ENCODE data around the gene GPX6.
"Not testable (repeated sequence)": the region's sequence is repeated elsewhere in the genome, so short reads cannot be mapped to it uniquely, and the experiment has no call there.

GPX6 gene

GRCh38 chr6:28517964-28518363 is 2.4 kb upstream of the GPX6 start:
- H3K36me3 ChIP-seq (ENCODE audit: control insufficient read depth, low read depth, low read length): no peaks in the 10 kb centered on the region
- no peak overlapping the region for H3K4me3 ChIP-seq (ENCODE audit: low read length)
- H3K9ac ChIP-seq (ENCODE audit: low read length): no peak overlapping the region
- no peaks in the 10 kb centered on the region for H3K4me1 ChIP-seq (ENCODE audit: control insufficient read depth, low read depth, low read length)
- no peaks in the 10 kb centered on the region for H3K9me3 ChIP-seq (ENCODE audit: control insufficient read depth, low read depth, low read length)
- no peaks in the 10 kb centered on the region for H3K27me3 ChIP-seq (ENCODE audit: control insufficient read depth, insufficient read depth, low read length)
- no peak overlapping the region for H3K27ac ChIP-seq (ENCODE audit: low read length)

- not testable (repeated sequence) for H3K9me3 ChIP-seq (ENCODE audit: control insufficient read depth, low read depth, low read length); H3K27ac ChIP-seq (ENCODE audit: low read length); H3K9ac ChIP-seq (ENCODE audit: low read length); H3K4me1 ChIP-seq (ENCODE audit: control insufficient read depth, low read depth, low read length); H3K4me3 ChIP-seq (ENCODE audit: low read length); H3K36me3 ChIP-seq (ENCODE audit: control insufficient read depth, low read depth, low read length); H3K27me3 ChIP-seq (ENCODE audit: control insufficient read depth, insufficient read depth, low read length)
Measured at GRCh38 chr6:28512387-28512786, 3.2 kb downstream of the GPX6 start.

GRCh38 chr6:28511628-28512300 is 3.8 kb downstream of the GPX6 start:
- Histone ChIP-seq H3K27ac (ENCODE audit: low read length) (no peak overlapping the region), H3K27me3 (ENCODE audit: control insufficient read depth, insufficient read depth, low read length) (no peaks in the 10 kb centered on the region), H3K4me1 (ENCODE audit: control insufficient read depth, low read depth, low read length) (peaks cover 6% of the 10 kb centered on the region), H3K9me3 (ENCODE audit: control insufficient read depth, low read depth, low read length) (no peaks in the 10 kb centered on the region), H3K4me3 (ENCODE audit: low read length) (no peak overlapping the region), H3K36me3 (ENCODE audit: control insufficient read depth, low read depth, low read length) (no peaks in the 10 kb centered on the region), H3K9ac (ENCODE audit: low read length) (no peak overlapping the region)

- H3K9me3 ChIP-seq (ENCODE audit: control insufficient read depth, low read depth, low read length): no peaks in the 10 kb centered on the region
- no peaks in the 10 kb centered on the region for H3K36me3 ChIP-seq (ENCODE audit: control insufficient read depth, low read depth, low read length)
- H3K27me3 ChIP-seq (ENCODE audit: control insufficient read depth, insufficient read depth, low read length): no peaks in the 10 kb centered on the region
- H3K27ac ChIP-seq (ENCODE audit: low read length): no peak overlapping the region
- H3K4me1 ChIP-seq (ENCODE audit: control insufficient read depth, low read depth, low read length): peaks cover 15% of the 10 kb centered on the region
- peak overlapping the region; percentile 17 for H3K4me3 ChIP-seq (ENCODE audit: low read length)
- H3K9ac ChIP-seq (ENCODE audit: low read length): no peak overlapping the region
Measured at GRCh38 chr6:28506807-28507475, 8.7 kb downstream of the GPX6 start.

GRCh38 chr6:28505733-28506132 is 9.9 kb downstream of the GPX6 start:
- Histone ChIP-seq H3K9ac (ENCODE audit: low read length) (no peak overlapping the region), H3K9me3 (ENCODE audit: control insufficient read depth, low read depth, low read length) (no peaks in the 10 kb centered on the region), H3K27me3 (ENCODE audit: control insufficient read depth, insufficient read depth, low read length) (no peaks in the 10 kb centered on the region), H3K27ac (ENCODE audit: low read length) (no peak overlapping the region), H3K4me1 (ENCODE audit: control insufficient read depth, low read depth, low read length) (peaks cover 15% of the 10 kb centered on the region), H3K36me3 (ENCODE audit: control insufficient read depth, low read depth, low read length) (no peaks in the 10 kb centered on the region), H3K4me3 (ENCODE audit: low read length) (no peak overlapping the region)

GRCh38 chr6:28502709-28503305 is 12.8 kb downstream of the GPX6 start:
- not testable (repeated sequence) for H3K4me3 ChIP-seq (ENCODE audit: low read length); H3K9ac ChIP-seq (ENCODE audit: low read length); H3K36me3 ChIP-seq (ENCODE audit: control insufficient read depth, low read depth, low read length); H3K27me3 ChIP-seq (ENCODE audit: control insufficient read depth, insufficient read depth, low read length); H3K9me3 ChIP-seq (ENCODE audit: control insufficient read depth, low read depth, low read length); H3K27ac ChIP-seq (ENCODE audit: low read length)
- peaks cover 15% of the 10 kb centered on the region for H3K4me1 ChIP-seq (ENCODE audit: control insufficient read depth, low read depth, low read length)

GRCh38 chr6:28502136-28502535 is 13.5 kb downstream of the GPX6 start:
- H3K4me1 ChIP-seq (ENCODE audit: control insufficient read depth, low read depth, low read length): peaks cover 13% of the 10 kb centered on the region
- H3K27me3 ChIP-seq (ENCODE audit: control insufficient read depth, insufficient read depth, low read length); H3K27ac ChIP-seq (ENCODE audit: low read length); H3K9ac ChIP-seq (ENCODE audit: low read length); H3K4me3 ChIP-seq (ENCODE audit: low read length); H3K9me3 ChIP-seq (ENCODE audit: control insufficient read depth, low read depth, low read length); H3K36me3 ChIP-seq (ENCODE audit: control insufficient read depth, low read depth, low read length): not testable (repeated sequence)

- no peak overlapping the region for H3K27ac ChIP-seq (ENCODE audit: low read length)
- no peaks in the 10 kb centered on the region for H3K27me3 ChIP-seq (ENCODE audit: control insufficient read depth, insufficient read depth, low read length)
- H3K4me3 ChIP-seq (ENCODE audit: low read length): no peak overlapping the region
- H3K9ac ChIP-seq (ENCODE audit: low read length): no peak overlapping the region
- H3K4me1 ChIP-seq (ENCODE audit: control insufficient read depth, low read depth, low read length): peaks cover 4% of the 10 kb centered on the region
- no peaks in the 10 kb centered on the region for H3K9me3 ChIP-seq (ENCODE audit: control insufficient read depth, low read depth, low read length)
- no peaks in the 10 kb centered on the region for H3K36me3 ChIP-seq (ENCODE audit: control insufficient read depth, low read depth, low read length)
Measured at GRCh38 chr6:28501259-28501658, 14.3 kb downstream of the GPX6 start.

- Histone ChIP-seq H3K27me3 (ENCODE audit: control insufficient read depth, insufficient read depth, low read length) (no peaks in the 10 kb centered on the region), H3K9me3 (ENCODE audit: control insufficient read depth, low read depth, low read length) (no peaks in the 10 kb centered on the region)
Measured at GRCh38 chr6:28497893-28498292, 17.7 kb downstream of the GPX6 start.

GRCh38 chr6:28497306-28497705 is 18.3 kb downstream of the GPX6 start:
- no peaks in the 10 kb centered on the region for H3K9me3 ChIP-seq (ENCODE audit: control insufficient read depth, low read depth, low read length)
- no peak overlapping the region for H3K4me3 ChIP-seq (ENCODE audit: low read length)
- H3K27me3 ChIP-seq (ENCODE audit: control insufficient read depth, insufficient read depth, low read length): no peaks in the 10 kb centered on the region
- H3K9ac ChIP-seq (ENCODE audit: low read length): no peak overlapping the region
- H3K4me1 ChIP-seq (ENCODE audit: control insufficient read depth, low read depth, low read length): no peaks in the 10 kb centered on the region
- no peak overlapping the region for H3K27ac ChIP-seq (ENCODE audit: low read length)
- H3K36me3 ChIP-seq (ENCODE audit: control insufficient read depth, low read depth, low read length): no peaks in the 10 kb centered on the region

More at GRCh38 chr6:28497893-28498292, 17.7 kb downstream of the GPX6 start:
- no peak overlapping the region for H3K9ac ChIP-seq (ENCODE audit: low read length)
- H3K4me1 ChIP-seq (ENCODE audit: control insufficient read depth, low read depth, low read length): no peaks in the 10 kb centered on the region
- H3K36me3 ChIP-seq (ENCODE audit: control insufficient read depth, low read depth, low read length): no peaks in the 10 kb centered on the region
- H3K4me3 ChIP-seq (ENCODE audit: low read length): no peak overlapping the region
- no peak overlapping the region for H3K27ac ChIP-seq (ENCODE audit: low read length)

- Histone ChIP-seq H3K36me3 (ENCODE audit: control insufficient read depth, low read depth, low read length) (no peaks in the 10 kb centered on the region), H3K9ac (ENCODE audit: low read length) (no peak overlapping the region), H3K27ac (ENCODE audit: low read length) (no peak overlapping the region), H3K9me3 (ENCODE audit: control insufficient read depth, low read depth, low read length) (no peaks in the 10 kb centered on the region), H3K4me3 (ENCODE audit: low read length) (no peak overlapping the region), H3K4me1 (ENCODE audit: control insufficient read depth, low read depth, low read length) (no peaks in the 10 kb centered on the region), H3K27me3 (ENCODE audit: control insufficient read depth, insufficient read depth, low read length) (no peaks in the 10 kb centered on the region)
Measured at GRCh38 chr6:28496099-28496779, 19.4 kb downstream of the GPX6 start.
